ENCODE data around the gene GBGT1.

- TF ChIP-seq EP300 (IDR thresholded peaks at IDR 0.05): no peak
- no peak for TF ChIP-seq CTCF (IDR thresholded peaks at IDR 0.05)
- no peak for TF ChIP-seq POLR2A (IDR thresholded peaks at IDR 0.05)
- no peak for TF ChIP-seq POLR2AphosphoS5 (IDR thresholded peaks at IDR 0.05)
Measured at GRCh38 chr9:133146746-133147411, 16.8 kb downstream of the GBGT1 start.
